Activated naive CD8-positive, alpha-beta T cell (primary cell): ENCODE data around the gene KCNC4.

ENCODE experiments used
- H3K27ac Mint-ChIP-seq: one replicate; pipeline ENCODE4 v1.8.0; 2021; ENCODE audit warnings: mixed read lengths
- H3K27me3 Mint-ChIP-seq: one replicate; pipeline ENCODE4 v1.8.0; 2021; ENCODE audit warnings: mixed read lengths
- H3K36me3 Mint-ChIP-seq: one replicate; pipeline ENCODE4 v1.8.0; 2021; ENCODE audit warnings: mixed read lengths
- H3K4me1 Mint-ChIP-seq: one replicate; pipeline ENCODE4 v1.8.0; 2021; ENCODE audit warnings: low read depth, mixed read lengths
- H3K4me3 Mint-ChIP-seq: one replicate; pipeline ENCODE4 v1.8.0; 2021; ENCODE audit warnings: mild to moderate bottlenecking, mixed read lengths
- H3K9me3 Mint-ChIP-seq: one replicate; pipeline ENCODE4 v1.8.0; 2021; ENCODE audit warnings: low read depth, mixed read lengths

Gene KCNC4

DNA sequence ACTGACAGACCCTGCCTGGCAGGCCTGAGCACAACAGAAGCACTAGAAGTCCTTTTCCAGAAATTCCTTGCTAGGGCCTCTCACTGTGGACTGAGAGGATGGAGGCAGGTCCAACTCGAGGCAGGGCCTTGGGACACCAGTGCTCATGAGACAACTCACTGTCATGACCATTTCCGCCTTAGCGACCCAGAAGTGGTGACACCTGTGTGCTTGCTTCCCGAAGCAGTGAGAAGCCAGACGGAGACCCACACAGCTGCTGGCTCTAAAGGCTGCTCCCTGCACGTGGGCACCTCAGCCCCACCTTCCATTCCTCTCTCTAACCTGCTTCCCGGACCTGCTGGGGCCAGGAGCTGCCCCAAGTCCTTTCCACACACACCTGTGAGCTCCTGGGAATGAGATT is 33.0 kb downstream of the KCNC4 start:
- Mint-ChIP-seq H3K4me3 (no peak overlapping the region), H3K27me3 (no peaks in the 10 kb centered on the region), H3K9me3 (no peaks in the 10 kb centered on the region), H3K36me3 (peaks cover 9% of the 10 kb centered on the region), H3K27ac (no peak overlapping the region), H3K4me1 (peaks cover 8% of the 10 kb centered on the region)

DNA sequence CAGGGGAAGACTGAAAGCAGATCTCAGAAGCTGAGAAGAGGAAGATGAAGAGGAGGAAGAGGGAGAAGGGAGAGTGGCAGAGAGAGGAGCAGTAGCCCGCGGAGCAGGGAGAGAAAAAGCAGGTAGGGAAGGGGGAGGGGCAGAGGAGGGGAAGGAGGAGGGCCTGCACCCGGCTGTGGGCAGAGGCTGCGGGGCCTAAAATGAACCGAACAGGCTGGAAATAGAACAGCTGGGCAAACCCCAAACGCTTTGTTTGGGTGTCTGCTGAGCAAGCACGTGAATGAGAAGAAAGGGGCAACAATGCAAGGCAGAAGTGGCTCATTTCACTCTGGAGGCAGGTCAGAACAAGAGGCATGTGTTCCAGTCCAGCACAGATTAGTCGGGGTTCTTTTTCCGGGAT is 33.5 kb downstream of the KCNC4 start:
- no peaks in the 10 kb centered on the region for H3K27me3 Mint-ChIP-seq
- peak overlapping the region; percentile 25 for H3K27ac Mint-ChIP-seq
- no peak overlapping the region for H3K4me3 Mint-ChIP-seq
- H3K9me3 Mint-ChIP-seq: no peaks in the 10 kb centered on the region
- peaks cover 7% of the 10 kb centered on the region for H3K4me1 Mint-ChIP-seq
- H3K36me3 Mint-ChIP-seq: peaks cover 7% of the 10 kb centered on the region

DNA sequence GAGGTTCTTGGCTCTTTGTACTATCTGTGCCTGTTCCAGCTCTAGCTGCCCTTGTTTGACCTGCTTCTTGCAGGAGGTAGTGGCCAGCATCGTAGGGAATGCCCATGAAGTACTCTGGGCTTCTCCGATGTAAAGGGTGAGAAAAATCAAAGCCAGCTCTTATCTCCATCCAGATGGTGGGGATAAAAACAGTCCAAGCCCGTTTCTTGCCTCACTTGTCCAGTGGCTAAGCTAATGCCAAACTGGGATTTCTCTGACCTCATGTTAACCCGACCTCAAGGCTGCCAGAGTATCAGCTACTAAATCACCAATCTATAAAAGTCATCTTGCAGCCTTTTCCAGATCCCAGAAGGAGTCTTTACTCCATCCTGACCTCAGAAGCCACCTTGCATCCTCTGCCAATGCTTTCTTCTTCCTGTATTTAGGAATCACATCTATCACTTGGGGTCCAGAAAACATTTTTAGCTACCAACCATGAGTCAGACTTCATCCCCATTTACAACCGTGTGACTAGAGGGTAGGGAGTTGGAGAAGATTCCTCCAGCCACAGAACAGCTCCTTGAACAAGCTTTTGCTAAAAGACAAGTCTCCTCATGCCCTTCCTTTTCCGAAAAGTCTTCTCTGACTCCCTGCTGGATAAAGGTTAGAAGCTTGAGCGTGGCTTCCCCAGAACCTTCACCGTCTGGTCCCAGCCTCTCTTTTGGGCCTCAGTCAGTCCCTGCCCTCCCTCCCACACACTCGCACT is 35.9 kb downstream of the KCNC4 start:
- no peaks in the 10 kb centered on the region for H3K9me3 Mint-ChIP-seq
- H3K27me3 Mint-ChIP-seq: no peaks in the 10 kb centered on the region
- no peak overlapping the region for H3K4me3 Mint-ChIP-seq
- no peaks in the 10 kb centered on the region for H3K36me3 Mint-ChIP-seq
- H3K4me1 Mint-ChIP-seq: peaks cover 1% of the 10 kb centered on the region
- H3K27ac Mint-ChIP-seq: no peak overlapping the region

DNA sequence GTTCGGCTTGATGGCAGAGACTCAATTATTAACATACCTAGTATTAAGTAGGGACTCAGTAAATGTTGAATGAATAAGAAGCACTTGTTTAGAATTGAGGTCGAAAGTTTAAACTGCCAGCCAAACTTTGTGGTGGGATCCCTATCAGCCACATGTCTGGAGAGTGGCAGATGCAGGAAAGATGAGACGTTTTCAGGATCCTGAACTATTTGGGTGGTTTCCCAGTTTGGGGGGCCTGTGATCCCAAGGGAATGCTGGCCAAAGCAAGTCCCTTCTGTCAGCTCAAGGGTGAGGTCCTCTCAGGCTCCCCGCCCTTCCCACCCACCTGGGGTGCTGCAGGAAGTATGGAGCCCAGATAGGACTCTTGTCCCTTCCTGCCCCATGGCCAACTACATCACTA is 38.6 kb downstream of the KCNC4 start:
- Mint-ChIP-seq H3K4me1 (no peaks in the 10 kb centered on the region), H3K9me3 (no peaks in the 10 kb centered on the region), H3K27me3 (no peaks in the 10 kb centered on the region), H3K36me3 (no peaks in the 10 kb centered on the region), H3K27ac (no peak overlapping the region), H3K4me3 (no peak overlapping the region)

DNA sequence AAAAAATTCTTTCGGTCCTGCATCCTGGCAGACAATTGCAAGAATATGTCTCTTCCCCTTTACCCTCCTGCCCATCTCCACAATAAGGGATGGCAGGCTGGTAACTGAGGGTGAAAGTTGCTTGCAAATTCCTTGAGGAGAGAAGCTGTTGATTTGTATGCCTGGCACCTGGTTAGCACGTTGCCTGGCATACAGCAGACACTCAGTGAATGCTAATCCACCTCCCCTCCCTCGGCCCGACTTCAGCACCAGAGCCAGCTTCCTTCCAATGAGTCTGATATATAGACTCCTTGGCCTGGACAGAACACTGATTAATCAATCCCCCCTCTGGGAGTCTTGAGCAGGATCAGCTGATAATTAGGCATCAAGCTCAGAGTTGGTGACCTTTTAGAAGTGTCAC is 39.1 kb downstream of the KCNC4 start:
- Mint-ChIP-seq H3K4me1 (no peaks in the 10 kb centered on the region), H3K4me3 (no peak overlapping the region), H3K9me3 (no peaks in the 10 kb centered on the region), H3K27ac (no peak overlapping the region), H3K36me3 (no peaks in the 10 kb centered on the region), H3K27me3 (no peaks in the 10 kb centered on the region)

DNA sequence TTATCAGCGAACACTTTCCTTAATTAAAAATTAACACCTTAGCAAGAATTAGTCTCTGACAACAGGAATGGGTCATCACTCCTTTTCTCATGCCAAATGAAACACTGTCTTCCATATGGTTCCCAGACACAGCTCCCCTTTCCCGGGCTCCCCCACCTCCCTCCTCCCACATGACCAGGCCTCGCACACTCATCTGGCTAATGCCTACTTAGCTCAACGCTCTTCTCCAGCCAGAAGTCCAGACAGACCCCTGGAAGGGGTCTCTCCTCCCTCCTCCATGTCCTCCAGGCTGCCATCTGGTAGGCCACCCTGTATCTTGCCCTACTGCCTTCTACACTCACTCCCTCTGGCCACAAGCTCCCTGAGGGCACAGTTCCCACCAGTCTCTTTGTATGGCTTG is 39.9 kb downstream of the KCNC4 start:
- Mint-ChIP-seq H3K27ac (no peak overlapping the region), H3K9me3 (no peaks in the 10 kb centered on the region), H3K36me3 (no peaks in the 10 kb centered on the region), H3K4me1 (no peaks in the 10 kb centered on the region), H3K27me3 (no peaks in the 10 kb centered on the region), H3K4me3 (no peak overlapping the region)

DNA sequence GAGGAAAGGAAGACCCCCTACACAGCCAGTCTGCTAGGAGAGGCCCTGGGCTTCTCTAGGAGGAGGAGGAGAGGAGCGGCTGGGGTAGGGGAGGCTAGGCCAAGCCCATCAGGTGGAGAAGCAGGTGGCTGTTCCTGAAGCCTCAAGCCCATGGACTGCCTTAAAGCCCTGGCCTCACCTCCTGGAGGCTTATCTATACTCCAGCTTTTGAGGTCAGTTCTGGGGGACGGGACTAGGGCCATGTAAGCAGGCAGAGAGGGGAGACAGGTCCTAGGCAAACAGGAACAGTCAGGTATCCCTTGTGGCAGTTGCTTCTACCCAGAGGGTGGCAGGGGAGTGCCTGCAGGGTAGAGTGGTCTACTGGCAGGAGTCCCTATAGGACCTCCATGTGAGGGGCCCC is 40.6 kb downstream of the KCNC4 start:
- Mint-ChIP-seq H3K4me3 (no peak overlapping the region), H3K4me1 (no peaks in the 10 kb centered on the region), H3K27ac (no peak overlapping the region), H3K36me3 (no peaks in the 10 kb centered on the region), H3K27me3 (no peaks in the 10 kb centered on the region), H3K9me3 (no peaks in the 10 kb centered on the region)

DNA sequence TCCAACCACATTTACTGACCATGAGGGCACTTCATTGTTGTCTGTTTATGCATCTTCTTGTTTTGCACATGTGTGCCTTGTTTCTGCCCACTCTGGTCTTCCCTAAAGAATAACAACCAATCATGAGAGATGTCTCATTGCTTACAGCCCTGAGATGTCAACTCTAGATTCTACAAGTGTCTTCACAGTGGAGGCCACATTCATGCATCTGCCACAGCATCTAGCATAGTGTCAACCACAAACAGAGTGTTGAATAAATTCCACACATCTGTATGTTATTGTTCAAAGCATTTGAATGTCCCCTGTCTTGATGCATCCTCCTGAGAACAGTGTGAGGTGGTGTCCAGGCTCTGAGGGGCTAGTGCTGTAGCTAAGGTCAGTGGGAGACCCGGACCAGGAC is 43.1 kb downstream of the KCNC4 start:
- no peaks in the 10 kb centered on the region for H3K36me3 Mint-ChIP-seq
- no peak overlapping the region for H3K4me3 Mint-ChIP-seq
- H3K27me3 Mint-ChIP-seq: no peaks in the 10 kb centered on the region
- no peaks in the 10 kb centered on the region for H3K9me3 Mint-ChIP-seq
- no peak overlapping the region for H3K27ac Mint-ChIP-seq
- no peaks in the 10 kb centered on the region for H3K4me1 Mint-ChIP-seq

DNA sequence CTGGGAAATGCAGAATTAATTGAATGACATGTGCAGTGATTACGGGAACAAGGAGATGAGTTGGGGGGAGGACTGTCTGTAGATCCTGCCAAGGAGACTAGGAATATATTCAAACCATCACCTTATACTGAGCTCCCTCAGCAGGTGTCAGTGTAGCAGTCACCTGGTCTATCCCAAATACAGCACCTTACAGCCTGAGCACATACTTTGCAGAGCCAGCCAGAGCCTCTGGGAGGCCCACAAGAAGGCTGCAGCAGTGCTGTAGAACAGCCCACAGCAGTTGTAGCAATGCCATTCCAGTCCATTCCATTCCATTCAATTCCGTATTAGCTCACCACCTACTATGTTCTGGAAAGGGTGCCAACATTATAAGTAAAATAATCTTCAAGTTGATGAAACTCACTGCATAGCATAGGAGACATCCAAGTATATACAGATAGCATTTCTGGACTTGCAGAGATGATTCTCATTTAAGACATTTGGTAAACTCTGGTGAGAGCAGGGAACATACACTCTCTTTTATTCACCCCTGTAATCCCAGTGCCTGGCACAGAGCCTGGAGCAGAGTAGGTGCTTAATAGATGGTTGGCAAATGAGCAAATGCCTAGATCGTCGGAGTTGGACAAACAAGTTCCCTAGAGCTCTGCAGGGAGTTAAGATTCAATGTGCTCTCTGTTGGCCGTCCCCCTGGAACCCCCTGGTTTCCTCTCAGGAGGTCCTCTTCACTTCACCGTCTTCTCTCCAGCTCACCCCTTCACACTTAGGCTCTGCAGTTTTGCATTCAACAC is 44.7 kb downstream of the KCNC4 start:
- H3K9me3 Mint-ChIP-seq: no peaks in the 10 kb centered on the region
- no peak overlapping the region for H3K4me3 Mint-ChIP-seq
- no peaks in the 10 kb centered on the region for H3K36me3 Mint-ChIP-seq
- H3K27me3 Mint-ChIP-seq: peaks cover 3% of the 10 kb centered on the region
- H3K4me1 Mint-ChIP-seq: no peaks in the 10 kb centered on the region
- H3K27ac Mint-ChIP-seq: no peak overlapping the region

DNA sequence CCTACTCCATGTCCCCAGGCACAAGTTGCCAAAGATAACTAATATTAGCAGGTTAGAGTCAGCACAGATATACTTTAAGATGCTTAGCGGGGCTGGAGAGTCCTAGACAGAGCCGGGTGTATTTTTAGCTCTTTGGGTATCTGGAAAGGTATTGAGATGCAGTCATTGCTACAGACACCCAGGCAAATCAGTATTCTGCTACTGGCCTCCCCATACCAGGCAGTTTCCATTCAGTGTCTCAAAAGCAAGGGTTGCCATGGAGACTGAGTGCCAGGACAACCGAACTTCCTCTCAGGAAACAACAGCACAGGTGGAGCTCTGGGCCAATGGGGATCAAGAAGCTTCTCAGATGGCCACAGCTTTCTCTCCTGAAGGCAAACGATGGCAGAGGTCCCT is 45.3 kb downstream of the KCNC4 start:
- H3K36me3 Mint-ChIP-seq: no peaks in the 10 kb centered on the region
- H3K9me3 Mint-ChIP-seq: no peaks in the 10 kb centered on the region
- H3K4me1 Mint-ChIP-seq: no peaks in the 10 kb centered on the region
- H3K27ac Mint-ChIP-seq: no peak overlapping the region
- H3K4me3 Mint-ChIP-seq: no peak overlapping the region
- H3K27me3 Mint-ChIP-seq: peaks cover 4% of the 10 kb centered on the region

DNA sequence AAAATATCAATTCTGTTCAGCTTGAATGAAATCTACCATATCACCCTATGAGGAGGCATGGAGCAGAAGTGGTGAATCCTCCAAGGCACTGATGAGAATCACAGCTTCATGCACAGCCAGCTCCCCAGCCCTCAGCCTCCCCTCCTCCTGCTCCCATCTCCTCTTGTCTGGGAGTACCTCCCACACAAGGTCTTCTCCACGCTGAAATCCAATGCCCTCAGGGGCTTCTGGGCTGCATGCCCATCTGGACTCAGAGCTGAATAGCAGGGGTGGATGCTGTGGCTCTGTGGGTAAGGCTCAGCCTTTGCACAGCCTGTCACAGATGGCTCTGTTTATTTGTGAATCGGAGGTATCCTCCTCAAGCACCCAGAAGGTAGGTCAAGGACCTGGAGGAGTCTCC is 48.6 kb downstream of the KCNC4 start:
- Mint-ChIP-seq H3K9me3 (no peaks in the 10 kb centered on the region), H3K4me3 (no peak overlapping the region), H3K4me1 (no peaks in the 10 kb centered on the region), H3K27me3 (peaks cover 4% of the 10 kb centered on the region), H3K36me3 (no peaks in the 10 kb centered on the region), H3K27ac (no peak overlapping the region)

DNA sequence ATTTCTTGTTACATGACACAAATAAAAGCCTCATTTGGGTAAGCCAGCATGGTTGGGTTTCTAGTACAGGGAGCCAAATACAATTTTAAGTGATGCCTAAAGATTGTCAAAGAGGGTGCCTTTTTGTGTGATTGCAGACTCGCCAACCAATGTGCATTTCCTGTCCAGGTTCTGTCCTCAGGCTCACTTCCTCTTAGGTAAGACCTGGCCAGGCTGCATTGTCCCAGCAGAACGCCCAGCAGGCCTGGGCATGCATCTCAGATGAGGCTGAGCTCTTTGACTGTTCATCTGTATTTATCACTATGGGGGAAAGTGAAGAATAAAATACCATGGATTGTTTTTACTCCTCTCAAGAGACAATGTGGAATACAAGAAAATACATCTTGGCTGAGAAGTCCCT is 49.7 kb downstream of the KCNC4 start:
- H3K4me3 Mint-ChIP-seq: no peak overlapping the region
- H3K27me3 Mint-ChIP-seq: peaks cover 4% of the 10 kb centered on the region
- H3K4me1 Mint-ChIP-seq: no peaks in the 10 kb centered on the region
- no peaks in the 10 kb centered on the region for H3K9me3 Mint-ChIP-seq
- H3K27ac Mint-ChIP-seq: no peak overlapping the region
- no peaks in the 10 kb centered on the region for H3K36me3 Mint-ChIP-seq
